ENCODE measurements around the gene ZNF76. TPM values are rescaled to one million over a fixed set of nuclear protein-coding genes. Genes with fewer than 3 reads are reported as not detected.
"Not testable (repeated sequence)": the region's sequence is repeated elsewhere in the genome, so short reads cannot be mapped to it uniquely, and the experiment has no call there.

The ZNF76 gene
- total and polyA plus RNA-seq, 2 donors (not counting 1 experiment from before 2014, with no cell fraction given): 96.9 to 145 TPM

DNA sequence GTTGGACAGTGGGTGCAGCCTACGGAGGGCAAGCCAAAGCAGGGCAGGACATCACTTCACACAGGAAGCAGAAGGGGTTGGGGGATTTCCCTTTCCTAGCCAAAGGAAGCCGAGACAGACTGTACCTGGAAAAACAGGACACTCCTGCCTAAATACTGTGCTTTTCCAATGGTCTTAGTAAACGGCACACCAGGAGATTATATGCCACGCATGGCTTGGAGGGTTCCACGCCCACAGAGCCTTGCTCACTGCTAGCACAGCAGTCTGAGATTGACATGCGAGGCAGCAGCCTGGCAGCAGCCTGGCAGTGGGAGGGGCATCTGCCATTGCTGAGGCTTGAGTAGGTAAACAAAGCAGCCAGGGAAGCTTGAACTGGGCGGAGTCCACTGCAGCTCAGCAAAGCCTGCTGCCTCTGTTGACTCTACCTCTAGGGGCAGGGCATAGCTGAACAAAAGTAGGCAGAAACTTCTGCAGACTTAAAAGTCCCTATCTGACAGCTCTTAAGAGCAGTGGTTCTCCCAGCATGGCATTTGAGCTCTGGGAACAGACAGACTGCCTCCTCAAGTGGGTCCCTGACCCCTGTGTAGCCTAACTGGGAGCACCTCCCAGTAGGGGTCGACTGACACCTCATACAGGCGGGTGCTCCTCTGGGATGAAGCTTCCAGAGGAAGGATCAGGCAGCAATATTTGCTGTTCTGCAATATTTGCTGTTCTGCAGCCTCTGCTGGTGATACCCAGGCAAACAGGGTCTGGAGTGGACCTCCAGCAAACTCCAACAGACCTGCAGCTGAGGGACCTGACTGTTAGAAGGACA is 72.7 kb downstream of the ZNF76 start:
- H3K9me3 Mint-ChIP-seq (ENCODE audit: insufficient read depth); H3K27me3 Mint-ChIP-seq; H3K4me3 ChIP-seq (ENCODE audit: control extremely low read depth in 1 of 5, extremely low read depth in 1 of 5, insufficient read depth in 1 of 5, low read depth in 2 of 5, low read length in 4 of 5); H3K36me3 ChIP-seq (replicated peaks in 1 of 2; ENCODE audit: control extremely low read depth in 1 of 2, control insufficient read depth in 1 of 2, extremely low read depth in 1 of 2, insufficient read depth in 2 of 2, low read length in 1 of 2); H3K4me2 ChIP-seq (replicated peaks; ENCODE audit: low read depth, low read length, poor library complexity, severe bottlenecking); H3K9ac ChIP-seq (ENCODE audit: low read length); H3K27ac ChIP-seq (ENCODE audit: low read length in 2 of 2); H3K9me3 ChIP-seq (ENCODE audit: control extremely low read depth in 1 of 3, control insufficient read depth in 2 of 3, insufficient read depth in 1 of 3, low read length in 2 of 3); H2AFZ ChIP-seq (ENCODE audit: insufficient read depth, low read depth, low read length, poor library complexity, severe bottlenecking); H4K20me1 ChIP-seq (ENCODE audit: control insufficient read depth, insufficient read depth, low read length, poor library complexity, severe bottlenecking); intact Hi-C loops (cut with micrococcal nuclease); H3K27ac Mint-ChIP-seq; H3K27me3 ChIP-seq (replicated peaks in 1 of 4; ENCODE audit: control extremely low read depth in 1 of 4, control insufficient read depth in 3 of 4, insufficient read depth in 4 of 4, low read length in 3 of 4); H3K79me2 ChIP-seq (ENCODE audit: control insufficient read depth, insufficient read depth, low read length): not testable (repeated sequence)
- peaks cover 8 to 11% of the 10 kb centered on the region in 2 donors for H3K4me1 ChIP-seq (ENCODE audit: control insufficient read depth in 2 of 2, insufficient read depth in 2 of 2, low read length in 2 of 2)
- CTCF ChIA-PET: interaction anchor here (1.0 to 9.8 kb wide), 4 partner anchors 11 to 117 kb away, joined by 4 to 301 read pairs (median 15); partner anchors contain the start of genes DEF6 and PPARD
- peaks cover 19% of the 10 kb centered on the region for H3K4me1 Mint-ChIP-seq
- POLR2A ChIA-PET: interaction anchor here (0.7 to 1.2 kb wide), 2 partner anchors 16 to 29 kb away, joined by 4 read pairs; no protein-coding TSS in a partner anchor
- peak; percentile 64 for DNase-seq
- peak overlapping the region; percentile 39 for H3K4me3 Mint-ChIP-seq
- peak; percentile 80 for ATAC-seq (ENCODE audit: low read depth)
- 84% methylated on average over 9 of the region's 9 CpGs for WGBS (ENCODE audit: insufficient coverage)
- TF ChIP-seq, protein P1, sequence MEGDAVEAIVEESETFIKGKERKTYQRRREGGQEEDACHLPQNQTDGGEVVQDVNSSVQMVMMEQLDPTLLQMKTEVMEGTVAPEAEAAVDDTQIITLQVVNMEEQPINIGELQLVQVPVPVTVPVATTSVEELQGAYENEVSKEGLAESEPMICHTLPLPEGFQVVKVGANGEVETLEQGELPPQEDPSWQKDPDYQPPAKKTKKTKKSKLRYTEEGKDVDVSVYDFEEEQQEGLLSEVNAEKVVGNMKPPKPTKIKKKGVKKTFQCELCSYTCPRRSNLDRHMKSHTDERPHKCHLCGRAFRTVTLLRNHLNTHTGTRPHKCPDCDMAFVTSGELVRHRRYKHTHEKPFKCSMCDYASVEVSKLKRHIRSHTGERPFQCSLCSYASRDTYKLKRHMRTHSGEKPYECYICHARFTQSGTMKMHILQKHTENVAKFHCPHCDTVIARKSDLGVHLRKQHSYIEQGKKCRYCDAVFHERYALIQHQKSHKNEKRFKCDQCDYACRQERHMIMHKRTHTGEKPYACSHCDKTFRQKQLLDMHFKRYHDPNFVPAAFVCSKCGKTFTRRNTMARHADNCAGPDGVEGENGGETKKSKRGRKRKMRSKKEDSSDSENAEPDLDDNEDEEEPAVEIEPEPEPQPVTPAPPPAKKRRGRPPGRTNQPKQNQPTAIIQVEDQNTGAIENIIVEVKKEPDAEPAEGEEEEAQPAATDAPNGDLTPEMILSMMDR (IDR thresholded peaks at IDR 0.05): peak; percentile 9

DNA sequence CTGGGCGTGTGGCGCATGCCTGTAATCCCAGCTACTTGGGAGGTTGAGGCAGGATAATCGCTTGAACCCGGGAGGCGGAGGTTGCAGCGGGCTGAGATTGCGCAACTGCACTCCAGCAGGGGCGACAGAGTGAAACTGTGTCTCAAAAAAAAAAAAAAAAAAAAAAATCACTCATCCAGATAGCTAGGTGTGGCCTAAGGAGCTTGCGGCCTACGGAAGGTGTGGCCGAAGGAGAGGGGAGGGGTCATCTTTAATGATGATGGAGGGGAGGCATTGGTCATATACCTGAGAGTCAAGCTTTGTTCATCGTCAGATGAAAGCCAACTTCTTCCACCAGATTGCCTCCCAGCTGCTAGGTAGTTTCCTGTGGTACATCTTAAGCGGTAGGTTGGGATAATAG is 82.0 kb downstream of the ZNF76 start:
- Histone ChIP-seq H2AFZ (ENCODE audit: insufficient read depth, low read depth, low read length, poor library complexity, severe bottlenecking) (no peak overlapping the region), H4K20me1 (ENCODE audit: control insufficient read depth, insufficient read depth, low read length, poor library complexity, severe bottlenecking) (peaks cover 21% of the 10 kb centered on the region), H3K79me2 (ENCODE audit: control insufficient read depth, insufficient read depth, low read length) (peaks cover 51% of the 10 kb centered on the region), H3K27ac (ENCODE audit: low read length in 2 of 2) (no peak overlapping the region), H3K4me3 (ENCODE audit: control extremely low read depth in 1 of 5, extremely low read depth in 1 of 5, insufficient read depth in 1 of 5, low read depth in 2 of 5, low read length in 4 of 5) (no peak overlapping the region), H3K9me3 (ENCODE audit: control extremely low read depth in 1 of 3, control insufficient read depth in 2 of 3, insufficient read depth in 1 of 3, low read length in 2 of 3) (no peaks in the 10 kb centered on the region), H3K36me3 (replicated peaks in 1 of 2; ENCODE audit: control extremely low read depth in 1 of 2, control insufficient read depth in 1 of 2, extremely low read depth in 1 of 2, insufficient read depth in 2 of 2, low read length in 1 of 2) (peaks cover 0 to 16% of the 10 kb centered on the region in 2 experiments), H3K4me1 (ENCODE audit: control insufficient read depth in 2 of 2, insufficient read depth in 2 of 2, low read length in 2 of 2) (peaks cover 32 to 40% of the 10 kb centered on the region in 2 donors), H3K9ac (ENCODE audit: low read length) (no peak overlapping the region), H3K27me3 (replicated peaks in 1 of 4; ENCODE audit: control extremely low read depth in 1 of 4, control insufficient read depth in 3 of 4, insufficient read depth in 4 of 4, low read length in 3 of 4) (no peaks in the 10 kb centered on the region), H3K4me2 (replicated peaks; ENCODE audit: low read depth, low read length, poor library complexity, severe bottlenecking) (no peak overlapping the region)
- POLR2A ChIA-PET: interaction anchor here (0.7 to 3.0 kb wide), 3 partner anchors 108 to 127 kb away, joined by 3 to 21 read pairs (median 19); partner anchors contain the start of gene RPL10A
- CTCF ChIA-PET: interaction anchor here (0.6 to 6.9 kb wide), 22 partner anchors 9 to 756 kb away, joined by 3 to 205 read pairs (median 4); partner anchors contain the start of genes DEF6, FANCE and RPL10A
- peaks cover 55% of the 10 kb centered on the region for H3K4me1 Mint-ChIP-seq
- H3K9me3 Mint-ChIP-seq (ENCODE audit: insufficient read depth): peaks cover 2% of the 10 kb centered on the region
- H3K4me3 Mint-ChIP-seq: no peak overlapping the region
- intact Hi-C loops (cut with micrococcal nuclease): loop anchor here (10.0 kb wide), 1 partner anchor 53 kb away; no protein-coding TSS in a partner anchor
- TF ChIP-seq, protein P1 (IDR thresholded peaks at IDR 0.05): no peak
- TF ChIP-seq EZH2 (IDR thresholded peaks at IDR 0.05; ENCODE audit: borderline replicate concordance, insufficient read depth, low read depth, low read length, poor library complexity, severe bottlenecking): no peak
- ATAC-seq (ENCODE audit: low read depth) (no peak), DNase-seq (no peak)
- H3K27me3 Mint-ChIP-seq: no peaks in the 10 kb centered on the region
- no CpG with 5 or more reads among the region's 13 CpGs for WGBS (ENCODE audit: insufficient coverage)
- peak overlapping the region; percentile 20 for H3K27ac Mint-ChIP-seq

Measured in B cell (primary cell).